NK-92 (cell line): Measurements from ENCODE around the gene LCE5A.
"Not testable (repeated sequence)": the region's sequence is repeated elsewhere in the genome, so short reads cannot be mapped to it uniquely, and the experiment has no call there.

ENCODE experiments used
- DNase-seq: peaks from one replicate; lab custom pipeline; 2025; ENCODE audit not compliant: unreplicated experiment; lab: John Stamatoyannopoulos, UW

Gene LCE5A

DNA sequence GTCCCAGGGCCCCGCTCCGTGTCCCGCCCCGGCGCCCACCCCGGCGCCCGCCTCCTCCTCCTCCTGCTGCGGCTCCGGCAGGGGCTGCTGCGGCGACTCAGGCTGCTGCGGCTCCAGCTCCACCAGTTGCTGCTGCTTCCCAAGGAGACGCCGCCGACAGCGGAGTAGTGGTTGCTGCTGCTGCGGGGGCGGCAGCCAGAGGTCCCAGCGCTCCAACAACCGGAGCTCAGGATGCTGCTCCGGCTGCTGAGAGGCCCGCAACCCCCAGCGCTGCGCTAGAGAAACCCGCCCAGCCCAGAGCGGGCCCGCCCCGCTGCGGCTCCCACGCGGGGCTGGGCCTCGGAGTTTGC is 4.8 kb downstream of the LCE5A start:
- no peak for DNase-seq

DNA sequence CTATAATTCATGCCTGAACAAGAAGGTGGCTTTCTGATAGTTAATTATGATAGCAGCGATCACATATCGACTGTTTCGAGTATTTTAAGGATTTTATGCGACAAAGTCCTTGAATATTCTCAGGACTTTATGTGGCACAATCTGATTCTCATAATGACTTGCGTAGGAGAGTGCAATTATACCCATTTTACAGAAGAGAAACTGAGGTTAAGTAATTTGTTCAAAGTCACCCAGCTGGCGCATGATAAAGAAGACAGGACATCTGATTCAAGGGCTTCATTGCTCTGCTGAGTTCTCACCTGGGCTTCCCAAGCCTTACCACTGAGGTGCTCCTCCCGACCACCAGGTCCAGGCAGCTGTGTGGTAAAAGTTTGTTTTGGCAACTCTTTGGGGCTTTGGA is 5.5 kb downstream of the LCE5A start:
- no peak for DNase-seq

DNA sequence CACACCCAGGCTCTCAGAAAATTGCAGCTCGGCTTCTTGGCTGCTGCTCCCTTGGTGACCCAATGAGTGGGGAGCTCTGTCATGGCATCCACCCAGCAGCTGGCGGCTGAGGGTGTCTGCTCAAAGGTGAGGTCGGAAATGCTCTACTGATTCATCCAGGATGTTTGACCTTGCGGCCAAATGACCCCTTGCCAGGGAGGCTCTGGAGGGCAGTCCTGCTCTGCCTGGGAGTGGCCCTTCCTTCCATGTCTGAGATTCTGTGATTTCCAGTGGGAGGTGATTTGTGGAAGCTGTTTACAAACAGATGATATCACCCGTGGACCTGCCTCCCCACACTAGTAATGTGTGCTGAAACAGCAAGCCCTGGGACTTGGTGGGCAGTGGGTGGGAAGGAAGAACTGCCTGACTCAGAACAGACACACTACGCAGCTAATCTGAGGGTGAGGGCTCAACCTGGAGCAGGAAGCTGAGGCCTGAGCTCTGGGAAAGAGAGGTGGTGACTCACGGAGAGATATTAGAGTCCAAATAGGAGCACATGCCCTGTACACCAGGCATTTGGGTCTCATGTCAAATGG is 6.7 kb downstream of the LCE5A start:
- no peak for DNase-seq

DNA sequence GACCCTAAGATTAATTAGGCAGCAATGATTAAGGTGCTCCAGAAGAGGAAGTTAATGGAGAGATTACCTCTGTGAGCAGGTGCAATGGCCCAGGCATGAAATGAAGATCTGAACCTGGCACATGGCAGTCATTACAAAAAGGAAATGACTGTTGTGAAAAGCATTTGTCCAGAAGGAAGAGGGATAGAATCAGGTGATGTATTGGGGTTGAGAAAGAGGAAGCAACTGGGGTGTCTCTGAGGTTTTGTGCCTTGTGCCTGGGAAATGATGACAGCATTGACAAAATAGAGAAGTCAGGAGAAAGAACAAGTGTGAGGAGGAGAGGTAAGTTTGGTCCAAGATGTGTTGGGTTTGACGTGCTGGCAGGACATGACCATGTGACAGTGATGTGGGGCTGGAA is 9.2 kb downstream of the LCE5A start:
- DNase-seq = no peak

DNA sequence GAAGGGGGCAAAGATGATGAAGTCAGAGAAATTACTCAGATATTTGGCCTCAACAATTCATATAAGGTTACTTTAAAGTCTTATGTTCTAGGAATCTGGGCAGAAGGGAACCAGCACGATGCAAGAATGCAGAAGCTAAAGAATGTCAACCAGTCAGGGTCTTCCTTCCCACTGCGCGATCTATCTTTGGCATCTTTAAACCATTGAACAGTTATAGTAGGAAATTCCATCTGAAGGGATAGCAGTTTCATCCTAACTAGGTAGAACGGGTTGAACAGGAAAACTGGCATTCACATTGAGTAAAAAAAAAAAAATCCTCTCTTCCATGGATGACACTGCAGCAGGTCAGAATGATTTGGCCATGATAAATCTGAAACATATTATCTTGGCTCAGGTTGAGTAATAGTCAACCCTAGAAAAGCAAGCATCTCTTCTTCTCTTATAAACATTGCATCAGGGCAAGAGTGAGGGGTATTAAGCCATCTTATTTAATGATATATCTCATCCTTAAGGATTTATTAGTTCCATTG is 10.0 kb downstream of the LCE5A start:
- DNase-seq = no peak

DNA sequence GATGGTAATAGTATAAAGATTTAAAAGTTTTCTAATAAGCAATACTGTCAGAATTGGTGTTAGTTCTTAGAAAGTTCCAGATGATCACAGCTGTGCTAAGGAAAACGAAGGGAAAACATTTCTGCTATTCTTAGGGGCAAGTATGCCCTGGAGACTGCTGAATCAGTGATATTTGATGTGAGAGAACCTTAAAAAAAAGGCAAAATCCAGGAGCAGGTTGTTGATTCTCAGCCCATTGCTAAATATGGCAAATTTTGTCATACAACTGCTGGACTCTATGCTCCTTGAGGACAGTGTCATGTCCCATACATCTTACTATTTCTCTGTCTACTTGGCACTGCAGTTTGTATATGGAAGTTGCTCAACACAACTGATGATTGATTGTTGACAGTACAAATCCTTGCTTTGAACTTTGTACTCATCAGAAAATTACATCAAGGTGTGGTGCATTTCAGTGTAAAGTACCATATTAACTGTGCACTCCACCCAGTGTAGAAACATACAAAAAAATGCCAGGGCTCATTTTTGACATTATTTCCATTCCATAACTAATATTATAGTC is 14.6 kb downstream of the LCE5A start:
- DNase-seq = no peak

DNA sequence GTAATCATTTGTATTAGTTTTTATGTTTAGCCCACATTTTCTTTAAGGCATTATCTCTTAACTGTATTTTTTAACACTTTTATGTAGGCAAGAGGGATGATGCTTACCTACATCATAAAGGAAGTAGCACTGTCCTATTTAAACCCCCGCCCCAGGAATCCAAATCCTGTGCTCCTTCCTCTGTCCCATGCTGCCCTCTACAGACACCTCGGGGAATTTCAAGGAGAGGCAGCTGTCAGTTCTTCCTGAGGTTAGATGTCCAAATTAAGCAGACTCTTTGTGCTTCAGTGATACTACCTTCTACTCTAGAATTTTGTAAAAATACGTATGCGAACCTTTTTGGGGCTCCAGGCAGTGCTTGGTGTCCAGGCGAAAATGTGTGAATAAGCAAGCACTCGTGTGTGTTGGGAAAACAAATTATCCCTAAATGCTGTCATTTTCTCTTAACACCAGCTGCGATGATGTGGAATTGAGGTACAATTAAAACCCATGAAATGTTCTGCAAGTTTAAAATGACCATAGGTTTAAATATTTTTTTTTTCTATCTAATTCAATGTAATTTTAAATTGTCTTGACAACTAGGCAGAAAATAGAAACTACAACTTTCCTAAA is 22.8 kb downstream of the LCE5A start:
- no peak for DNase-seq

DNA sequence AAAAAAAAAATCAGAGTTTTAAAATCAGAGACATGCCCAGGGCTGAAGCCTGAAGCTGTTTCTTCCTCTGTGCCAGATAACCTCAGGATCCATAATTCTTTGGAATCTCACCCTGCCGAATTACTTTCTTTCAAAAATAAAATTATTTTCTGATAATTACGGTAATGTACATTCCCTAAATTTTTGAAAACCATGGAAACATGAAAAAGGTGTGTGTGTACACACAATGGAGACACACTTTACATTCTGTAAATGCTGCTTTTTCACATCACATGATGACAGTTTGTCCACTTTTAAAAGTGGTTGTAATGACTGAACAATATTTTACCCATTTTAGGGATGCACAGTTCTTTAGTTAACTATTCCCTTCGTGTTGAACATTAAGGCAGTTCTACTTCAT is 25.2 kb downstream of the LCE5A start:
- DNase-seq = no peak

DNA sequence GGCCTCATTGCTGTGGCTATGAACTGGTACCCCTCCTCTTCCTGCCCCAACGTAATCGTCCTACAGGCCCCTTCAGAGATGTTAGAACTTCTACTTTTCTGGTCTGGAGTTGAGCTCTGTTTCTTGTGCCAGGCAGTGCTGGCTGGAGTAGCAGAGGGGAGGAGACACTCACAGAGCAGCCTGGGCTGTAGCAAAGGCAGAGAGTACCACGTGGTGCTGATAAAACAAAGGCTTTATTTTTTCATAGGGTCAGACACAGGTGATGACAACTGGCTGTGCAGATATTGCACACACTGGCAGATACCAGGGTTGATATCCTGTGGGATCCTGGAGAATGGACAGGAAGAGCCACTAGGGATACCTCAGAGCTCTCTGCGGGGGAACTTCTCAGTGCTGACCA is 26.9 kb downstream of the LCE5A start:
- DNase-seq = no peak

DNA sequence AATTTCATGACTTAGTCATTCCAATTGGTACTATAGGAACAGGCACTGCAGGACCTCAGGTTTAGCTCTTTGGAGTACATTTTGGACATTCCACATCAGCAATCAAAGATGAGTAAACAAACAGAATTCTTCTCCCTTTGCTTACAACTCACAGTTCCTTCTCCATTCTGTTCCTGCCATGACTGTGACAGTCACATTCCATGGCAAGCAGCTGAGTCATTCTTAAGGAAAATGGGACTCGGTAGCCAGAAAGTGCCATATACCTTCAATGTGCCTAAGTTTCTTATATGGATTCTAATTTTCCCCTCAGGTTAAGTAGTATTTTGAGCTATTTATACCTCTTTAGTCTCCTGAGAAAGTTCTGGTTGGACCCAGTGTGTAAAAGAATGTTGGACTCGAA is 29.3 kb downstream of the LCE5A start:
- DNase-seq = no peak

DNA sequence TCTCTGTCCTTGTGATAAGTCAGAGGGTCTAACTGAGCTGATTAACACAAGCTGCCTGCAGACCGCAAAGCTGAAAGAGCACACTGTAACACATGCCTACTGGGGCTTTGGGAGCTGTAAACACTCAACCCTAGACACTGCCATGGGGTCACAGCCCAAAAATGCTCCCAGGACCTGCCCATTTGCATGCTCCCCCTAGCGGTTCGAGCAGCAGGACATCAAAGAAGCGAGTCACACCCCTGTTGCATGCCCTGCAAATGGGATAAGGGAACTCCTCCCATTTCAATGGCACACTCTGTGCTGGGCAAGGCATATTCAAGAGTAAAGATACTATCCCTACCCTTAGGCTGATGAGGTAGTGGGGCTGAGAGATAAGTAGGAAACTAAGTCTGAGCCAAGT is 33.2 kb downstream of the LCE5A start:
- no peak for DNase-seq

DNA sequence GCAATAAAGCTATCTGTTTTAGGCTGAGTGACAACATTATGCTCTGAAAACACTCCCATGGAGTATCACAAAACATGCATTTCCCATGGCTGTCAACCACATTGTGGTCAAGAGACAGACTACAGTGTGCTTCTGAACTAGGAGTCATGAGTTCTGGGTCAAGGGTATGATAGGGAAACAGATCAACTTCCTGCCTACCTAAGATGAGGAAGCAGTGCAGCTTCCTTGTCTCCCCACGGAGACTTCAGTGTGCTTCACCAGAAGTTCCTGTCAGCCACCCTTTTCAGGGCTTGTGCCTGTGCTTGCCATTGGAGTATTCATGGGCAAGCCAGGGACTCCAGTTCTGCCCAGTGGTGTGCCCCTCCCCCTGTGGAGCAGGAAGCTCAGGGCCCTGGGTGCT is 36.1 kb downstream of the LCE5A start:
- DNase-seq = no peak

DNA sequence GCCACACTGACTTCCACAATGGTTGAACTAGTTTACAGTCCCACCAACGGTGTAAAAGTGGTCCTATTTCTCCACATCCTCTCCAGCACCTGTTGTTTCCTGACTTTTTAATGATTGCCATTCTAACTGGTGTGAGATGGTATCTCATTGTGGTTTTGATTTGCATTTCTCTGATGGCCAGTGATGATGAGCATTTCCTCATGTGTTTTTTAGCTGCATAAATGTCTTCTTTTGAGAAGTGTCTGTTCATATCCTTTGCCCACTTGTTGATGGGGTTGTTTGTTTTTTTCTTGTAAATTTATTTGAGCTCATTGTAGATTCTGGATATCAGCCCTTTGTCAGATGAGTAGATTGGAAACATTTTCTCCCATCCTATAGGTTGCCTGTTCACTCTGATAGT is 37.8 kb downstream of the LCE5A start:
- not testable (repeated sequence) for DNase-seq
